Ovary (tissue), 9 donors: Measurements from ENCODE around the gene ZRANB2. TPM values are rescaled to one million over a fixed set of nuclear protein-coding genes. Genes with fewer than 3 reads are reported as not detected.

Experiments
- DNase-seq, 5 donors: peaks; one replicate each; pipeline ENCODE4 v3.0.0-alpha.2; 2019 to 2020
- H3K27ac ChIP-seq, 2 donors: fragments of 200-600 bp; one replicate each; pipeline versions ENCODE4 v1.5.1 to v1.8.0; 2019 to 2022
- H3K27me3 ChIP-seq: fragments of 200-600 bp; one replicate; pipeline ENCODE4 v1.8.0; 2022
- H3K36me3 ChIP-seq: fragments of 200-600 bp; sonication (generic); one replicate; pipeline ENCODE4 v1.5.1; 2019
- H3K4me1 ChIP-seq: one replicate; pipeline ENCODE4 v1.8.1; 2013; ENCODE audit warnings: mild to moderate bottlenecking, moderate library complexity; ENCODE audit not compliant: insufficient read depth
- H3K4me3 ChIP-seq: fragments of 200-600 bp; sonication (generic); one replicate; pipeline ENCODE4 v1.5.1; 2017
- H3K9me3 ChIP-seq, 2 donors: fragments of 200-600 bp in 1 of 2; sonication (generic) in 1 of 2; one replicate each; pipeline versions ENCODE4 v1.5.1 to v1.8.1; 2013 to 2019; ENCODE audit warnings: mild to moderate bottlenecking in 1 of 2, moderate library complexity in 1 of 2
- EP300 ChIP-seq: sonication (generic); formaldehyde crosslinking; IDR thresholded peaks from one replicate; pipeline ENCODE4 v1.6.1; 2017; ENCODE audit warnings: antibody characterized with exemption
- POLR2A ChIP-seq: fragments of 450-650 bp; IDR thresholded peaks from one replicate; pipeline ENCODE4 v1.6.1; 2017; ENCODE audit warnings: antibody characterized with exemption, mild to moderate bottlenecking, moderate library complexity
- WGBS, 3 donors: extraction: QIAGEN DNeasy Blood & Tissue Kit in 1 of 3; methylation state at CpG; one replicate each; pipeline versions ENCODE4 v1.1.5 to v1.1.7; 2013 to 2017; 5-methylcytosine and 5-hydroxymethylcytosine counted together
- intact Hi-C, 4 donors: fragments of 100-400 bp; cut with DNase I; formaldehyde crosslinking; loops; one replicate each; pipeline versions ENCODE4 v1.11.0 to v1.15.1; 2022 to 2023
- polyA plus RNA-seq, 2 donors: library from polyadenylated mRNA; stranded (reverse); fragments of 200-250 nt in 1 of 2; fragments of 350-450 nt in 1 of 2; fragmentation: Illumina TruSeq in 1 of 2; extraction: RNeasy Lipid Tissue Mini Kit (QIAGEN cat#74804) in 1 of 2; gene quantifications; one replicate each; pipeline ENCODE4 v1.2.3, GENCODE V29; 2013 to 2014
- total RNA-seq, 7 donors: library from RNA; depleted of rRNA in 2 of 7; stranded (reverse); fragments of >200 nt in 2 of 7; fragmentation: NEBNext Ultra II Directional in 3 of 7; extraction: Animal tissue kit (Norgen Biotek cat#: 25700) in 3 of 7; gene quantifications; one replicate each; pipeline versions ENCODE4 v1.1.0 to v1.2.4, GENCODE V29; 2016 to 2023
- TF ChIP-seq, protein P1 (sequence below), 3 donors: fragments of 450-650 bp in 2 of 3; fragments of 200-600 bp in 1 of 3; IDR thresholded peaks; one replicate each; pipeline versions ENCODE4 v1.5.1 to v1.8.0; 2016 to 2022; ENCODE audit warnings: antibody characterized with exemption in 3 of 3, mild to moderate bottlenecking in 1 of 3
- donor health status: DM: no; HTN: no; CAD: no; lungs with moderate emphysema.
- donor health status: DM: no; HTN: no; CAD: no.
- donor health status: Bipolar disorder and iron deficiency.
- donor health status: DM: yes; HTN: yes; CAD: no.
- donor health status: DM: no; HTN: no; CAD: no.
- donor health status: DM: yes; HTN: yes; CAD: no.

Gene ZRANB2
- total and polyA plus RNA-seq, 9 donors = 53.4 to 109 (median 84.7) TPM

DNA sequence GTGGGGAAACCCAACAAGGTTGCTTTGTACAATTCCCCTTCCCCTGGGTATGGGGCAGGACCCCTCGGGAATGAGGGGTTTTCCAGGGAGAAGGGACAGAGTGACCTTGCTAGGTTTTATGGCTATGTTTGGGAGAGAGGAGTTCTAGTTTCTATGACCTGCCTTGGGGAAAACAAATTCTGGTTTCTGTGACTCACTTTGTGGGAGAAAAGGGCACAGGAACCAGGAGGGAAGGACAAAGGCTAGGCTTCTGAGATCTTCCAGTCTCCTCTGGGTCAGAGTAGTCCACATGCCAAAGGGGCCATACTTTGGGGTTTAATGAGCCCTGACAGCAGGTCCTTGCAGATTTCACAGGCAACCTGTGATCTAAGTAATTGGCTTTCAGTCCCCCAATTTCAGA, 27.7 kb downstream of the ZRANB2 start:
- Histone ChIP-seq H3K27ac (no peak overlapping the region), H3K9me3 (no peaks in the 10 kb centered on the region), H3K4me1 (no peaks in the 10 kb centered on the region), H3K27me3 (no peaks in the 10 kb centered on the region), H3K4me3 (no peak overlapping the region), H3K36me3 (no peaks in the 10 kb centered on the region)
- WGBS, 3 donors = 12 to 42% (median 29%) methylated on average over 1 of the region's 1 CpG
- TF ChIP-seq, protein P1, sequence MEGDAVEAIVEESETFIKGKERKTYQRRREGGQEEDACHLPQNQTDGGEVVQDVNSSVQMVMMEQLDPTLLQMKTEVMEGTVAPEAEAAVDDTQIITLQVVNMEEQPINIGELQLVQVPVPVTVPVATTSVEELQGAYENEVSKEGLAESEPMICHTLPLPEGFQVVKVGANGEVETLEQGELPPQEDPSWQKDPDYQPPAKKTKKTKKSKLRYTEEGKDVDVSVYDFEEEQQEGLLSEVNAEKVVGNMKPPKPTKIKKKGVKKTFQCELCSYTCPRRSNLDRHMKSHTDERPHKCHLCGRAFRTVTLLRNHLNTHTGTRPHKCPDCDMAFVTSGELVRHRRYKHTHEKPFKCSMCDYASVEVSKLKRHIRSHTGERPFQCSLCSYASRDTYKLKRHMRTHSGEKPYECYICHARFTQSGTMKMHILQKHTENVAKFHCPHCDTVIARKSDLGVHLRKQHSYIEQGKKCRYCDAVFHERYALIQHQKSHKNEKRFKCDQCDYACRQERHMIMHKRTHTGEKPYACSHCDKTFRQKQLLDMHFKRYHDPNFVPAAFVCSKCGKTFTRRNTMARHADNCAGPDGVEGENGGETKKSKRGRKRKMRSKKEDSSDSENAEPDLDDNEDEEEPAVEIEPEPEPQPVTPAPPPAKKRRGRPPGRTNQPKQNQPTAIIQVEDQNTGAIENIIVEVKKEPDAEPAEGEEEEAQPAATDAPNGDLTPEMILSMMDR (IDR thresholded peaks at IDR 0.05) = no peak
- no peak for TF ChIP-seq POLR2A
- DNase-seq = no peak
- intact Hi-C loops = loop anchor here in 1 of 4 donors (10.0 kb wide), 1 partner anchor 1908 kb away; no protein-coding TSS in a partner anchor

DNA sequence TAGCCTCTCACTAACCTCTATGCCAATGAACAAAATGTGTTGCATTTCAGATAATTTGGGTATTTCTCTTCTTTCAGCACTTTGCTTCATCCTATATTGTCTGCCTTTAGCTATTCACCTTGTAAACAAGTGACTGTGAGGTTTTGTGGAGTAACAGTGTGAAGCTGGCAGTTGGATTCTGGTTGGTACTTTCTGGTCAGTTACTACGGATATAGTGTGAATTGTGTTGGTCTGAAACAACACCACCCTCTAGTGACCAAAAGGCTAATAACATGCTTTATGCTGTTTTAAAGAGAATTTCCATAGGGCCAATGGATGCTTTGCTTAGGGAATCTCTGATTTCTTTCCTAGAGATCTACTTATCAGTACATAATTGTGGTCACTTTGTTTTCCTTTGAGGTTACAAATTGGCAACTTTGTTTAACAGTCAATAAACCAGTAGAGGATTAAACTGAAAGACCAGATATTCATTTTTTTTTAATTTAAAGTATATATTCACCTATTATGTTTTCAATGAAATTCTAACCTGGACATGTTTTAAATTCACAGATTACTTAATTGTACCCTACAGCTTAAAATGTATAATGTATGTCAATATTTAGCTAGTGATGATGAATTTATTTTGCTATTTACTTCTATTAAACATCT, 30.8 kb downstream of the ZRANB2 start:
- Histone ChIP-seq H3K4me3 (no peak overlapping the region), H3K36me3 (no peaks in the 10 kb centered on the region), H3K27ac (no peak overlapping the region), H3K27me3 (no peaks in the 10 kb centered on the region), H3K9me3 (no peaks in the 10 kb centered on the region), H3K4me1 (peaks cover 4% of the 10 kb centered on the region)
- intact Hi-C loops = loop anchor here in 3 of 4 donors (1.0 to 10.0 kb wide), 6 partner anchors 363 to 1905 kb away; no protein-coding TSS in a partner anchor
- DNase-seq = no peak
- TF ChIP-seq, protein P1 (IDR thresholded peaks at IDR 0.05) = peak; percentile 47 to 58 (median 57)
- no peak for TF ChIP-seq POLR2A
- 0 to 1% (median 0%) methylated on average over 1 of the region's 1 CpG for WGBS, 3 donors

DNA sequence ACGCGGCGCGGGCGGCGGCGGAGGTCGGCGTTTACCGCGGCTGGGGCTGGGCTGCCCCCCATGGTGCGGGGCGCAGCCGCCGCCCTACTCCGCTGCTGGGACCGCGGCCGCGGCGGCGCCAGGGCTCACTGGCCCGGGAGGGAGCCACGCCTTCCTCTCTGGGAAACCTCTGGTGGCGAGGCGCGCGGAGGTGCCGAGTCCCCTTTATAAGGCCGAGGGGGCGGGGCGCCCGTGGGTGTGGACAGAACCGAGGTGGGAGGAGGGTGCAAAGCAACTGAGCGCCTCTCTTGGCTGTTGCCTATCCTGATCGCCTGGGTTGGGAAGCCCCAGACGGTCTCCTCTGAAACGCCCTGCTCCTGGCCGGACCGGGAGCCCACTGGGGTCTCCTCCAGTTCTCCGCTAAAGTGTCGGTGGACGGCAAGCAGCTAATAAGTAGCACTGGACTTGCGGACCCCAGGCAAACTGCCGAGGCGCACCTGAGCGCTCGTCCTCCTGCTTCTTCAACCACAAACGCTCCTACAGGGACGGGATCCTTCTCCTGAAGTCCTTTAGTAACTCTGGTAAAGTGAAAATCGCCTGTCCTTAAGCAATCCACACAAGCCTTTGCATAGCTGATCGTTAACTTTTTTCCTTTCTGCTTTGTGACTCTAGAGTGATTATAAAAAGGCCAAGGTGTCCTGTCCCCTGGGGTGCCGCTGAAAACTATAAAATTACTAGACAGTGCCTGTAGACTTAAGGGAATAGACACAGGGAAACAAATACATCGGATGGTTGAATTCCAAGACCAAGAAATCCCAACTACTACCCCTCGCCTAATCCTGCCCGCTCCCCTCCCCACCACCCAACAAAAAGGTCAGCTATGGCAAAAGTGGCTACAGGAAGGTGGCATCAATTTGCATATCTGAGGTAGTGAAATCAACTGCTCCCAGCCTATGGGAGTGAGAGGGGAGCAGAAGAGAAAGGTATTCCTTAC, 32.9 kb downstream of the ZRANB2 start, which contains the start of gene PTGER3:
Gene PTGER3, minus strand, starts transcription at position 182 of the 973 bp plus-strand sequence. CDS start 239 bp downstream, outside the sequence.
- 6 to 12% (median 6%) methylated on average over 36 to 56 of the region's 56 CpGs for WGBS, 3 donors
- DNase-seq = peak in 4 of 5 donors; percentile 45 to 59 (median 55)
- H3K36me3 ChIP-seq = no peaks in the 10 kb centered on the region
- H3K4me3 ChIP-seq = peak within 1 kb of the TSS; percentile 65
- TF ChIP-seq POLR2A = no peak
- no peak for TF ChIP-seq EP300
- TF ChIP-seq, protein P1 (IDR thresholded peaks at IDR 0.05) = no peak
- H3K27ac ChIP-seq = no peak within 1 kb of the TSS
- no peaks in the 10 kb centered on the region for H3K9me3 ChIP-seq
- H3K27me3 ChIP-seq = no peaks in the 10 kb centered on the region
- peaks cover 4% of the 10 kb centered on the region for H3K4me1 ChIP-seq
- intact Hi-C loops = loop anchor here in 3 of 4 donors (2.0 to 10.0 kb wide), 4 partner anchors 361 to 523 kb away; no protein-coding TSS in a partner anchor

DNA sequence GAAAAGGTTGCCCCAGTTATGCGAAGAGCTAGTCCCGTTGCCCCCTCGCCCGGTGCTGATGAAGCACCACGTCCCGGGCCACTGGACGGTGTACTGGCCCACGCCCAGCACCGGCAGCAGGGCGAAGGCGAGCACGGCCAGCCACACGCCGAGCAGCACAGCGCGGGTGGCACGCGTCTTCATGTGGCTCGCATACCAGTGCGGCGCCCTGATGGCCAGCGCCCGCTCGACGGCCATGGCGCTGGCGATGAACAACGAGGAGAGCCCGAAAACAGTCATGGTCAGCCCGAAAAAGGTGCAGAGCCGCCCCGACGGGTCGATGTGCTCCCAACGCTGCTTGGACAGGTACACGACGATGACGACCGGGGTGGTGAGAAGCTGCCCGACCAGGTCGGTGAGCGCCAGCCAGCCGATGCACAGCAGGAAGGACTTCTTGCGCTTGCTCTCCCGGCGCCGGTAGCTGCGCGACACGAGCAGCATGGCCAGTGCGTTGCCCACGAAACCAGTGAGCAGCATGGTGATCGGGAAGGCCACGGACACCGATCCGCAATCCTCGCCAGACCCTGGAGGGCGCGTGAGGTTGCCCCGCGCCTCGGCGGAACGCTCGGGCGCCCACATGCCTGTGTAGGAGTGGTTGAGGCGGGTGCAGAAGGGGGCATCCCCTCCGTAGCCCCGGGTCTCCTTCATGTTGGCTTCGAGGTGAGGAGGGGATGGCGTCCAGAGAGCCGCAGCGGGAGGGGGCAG, 33.8 kb downstream of the ZRANB2 start:
- Histone ChIP-seq H3K27me3 (no peaks in the 10 kb centered on the region), H3K27ac (no peak overlapping the region), H3K4me1 (peaks cover 4% of the 10 kb centered on the region), H3K9me3 (no peaks in the 10 kb centered on the region), H3K36me3 (no peaks in the 10 kb centered on the region), H3K4me3 (peak overlapping the region; percentile 65)
- TF ChIP-seq POLR2A (no peak), EP300 (no peak)
- TF ChIP-seq, protein P1 (IDR thresholded peaks at IDR 0.05) = no peak
- 3 to 6% (median 5%) methylated on average over 69 to 73 of the region's 73 CpGs for WGBS, 3 donors
- peak in 2 of 5 donors; percentile 16 to 18 for DNase-seq
- intact Hi-C loops = loop anchor here in 2 of 4 donors (5.0 to 10.0 kb wide), 3 partner anchors 360 to 522 kb away; no protein-coding TSS in a partner anchor
